ENCODE measurements around the gene RAB11FIP4. TPM values are rescaled to one million over a fixed set of nuclear protein-coding genes. Genes with fewer than 3 reads are reported as not detected.

The RAB11FIP4 gene
- total and polyA plus RNA-seq, 10 of the 15 experiments (the other 5 are each of a cell fraction or from before 2014, with no cell fraction given), result 1.4 to 27.0 (median 17.6) TPM

- BruUV-seq (replicated peaks), result no TSS peak
- intact Hi-C loops (cut with micrococcal nuclease; ENCODE audit: unreplicated experiment) (loop anchor here (5.0 kb wide), 1 partner anchor 457 kb away; no protein-coding TSS in a partner anchor), in situ Hi-C loops (cut with MboI) (loop anchor here (5.0 kb wide), 1 partner anchor 142 kb away; no protein-coding TSS in a partner anchor)
- H4K20me1 ChIP-seq (ENCODE audit: control insufficient read depth, insufficient read depth), result no peaks in the 10 kb centered on the region
- H2AFZ ChIP-seq (ENCODE audit: control insufficient read depth, low read depth, low read length), result no peak overlapping the region
- H3K9ac ChIP-seq (ENCODE audit: control insufficient read depth, insufficient read depth, low read length), result no peak overlapping the region
- 77% methylated on average over 7 of the region's 7 CpGs for WGBS (ENCODE audit: insufficient coverage, insufficient replicate concordance, low lambda C conversion rate, missing lambda C conversion rate)
- POLR2A ChIA-PET, result no interaction called here
- no peak overlapping the region for H3K27ac ChIP-seq (ENCODE audit: control insufficient read depth, insufficient read depth)
- no peaks in the 10 kb centered on the region for H3K9me3 ChIP-seq (replicated peaks; ENCODE audit: control insufficient read depth, insufficient read depth, low read length)
- no peaks in the 10 kb centered on the region for H3K79me2 ChIP-seq (ENCODE audit: control insufficient read depth, insufficient read depth, low read length)
- RAD21 ChIA-PET (ENCODE audit: unreplicated experiment), result no interaction called here
- TF ChIP-seq HDGF (IDR thresholded peaks at IDR 0.05) (no peak), ZBED1 (IDR thresholded peaks at IDR 0.05; ENCODE audit: borderline replicate concordance) (no peak)
- no peak overlapping the region for H3K4me2 ChIP-seq (ENCODE audit: control insufficient read depth, insufficient read depth)
- peaks cover 0 to 2% of the 10 kb centered on the region in 2 experiments; a peak in 3 of 4 replicates for H3K27me3 ChIP-seq (replicated peaks in 1 of 2; ENCODE audit: control insufficient read depth in 2 of 2, insufficient read depth in 2 of 2, low read length in 1 of 2)
- H3K36me3 ChIP-seq (ENCODE audit: control insufficient read depth in 2 of 2, insufficient read depth in 2 of 2, low read length in 1 of 2), result no peaks in the 10 kb centered on the region
- DNase-seq (ENCODE audit: low read depth, low spot score) (no peak), FAIRE-seq (no peak), ATAC-seq (no peak)
- CTCF ChIA-PET, result interaction anchor here (0.9 to 2.6 kb wide), 3 partner anchors 13 to 138 kb away, joined by 3 to 7 read pairs (median 3); no protein-coding TSS in a partner anchor
- no peaks in the 10 kb centered on the region for H3K4me1 ChIP-seq (ENCODE audit: control insufficient read depth, insufficient read depth, low read length)
- no peak overlapping the region for H3K4me3 ChIP-seq
- SMC1A ChIA-PET (ENCODE audit: uncharacterized antibody, unreplicated experiment), result no interaction called here
These were observed 5.8 kb upstream of the RAB11FIP4 start for GRCh38 chr17:31385428-31386285.

- Histone ChIP-seq H4K20me1 (ENCODE audit: control insufficient read depth, insufficient read depth) (no peaks in the 10 kb centered on the region; the same call in 1 of the 2 replicates), H2AFZ (ENCODE audit: control insufficient read depth, low read depth, low read length) (no peak overlapping the region), H3K4me1 (ENCODE audit: control insufficient read depth, insufficient read depth, low read length) (no peaks in the 10 kb centered on the region), H3K4me2 (ENCODE audit: control insufficient read depth, insufficient read depth) (no peak overlapping the region), H3K9me3 (replicated peaks; ENCODE audit: control insufficient read depth, insufficient read depth, low read length) (no peaks in the 10 kb centered on the region), H3K36me3 (ENCODE audit: control insufficient read depth in 2 of 2, insufficient read depth in 2 of 2, low read length in 1 of 2) (no peaks in the 10 kb centered on the region), H3K79me2 (ENCODE audit: control insufficient read depth, insufficient read depth, low read length) (no peaks in the 10 kb centered on the region), H3K4me3 (no peak overlapping the region), H3K27ac (ENCODE audit: control insufficient read depth, insufficient read depth) (no peak overlapping the region), H3K9ac (ENCODE audit: control insufficient read depth, insufficient read depth, low read length) (no peak overlapping the region), H3K27me3 (replicated peaks in 1 of 2; ENCODE audit: control insufficient read depth in 2 of 2, insufficient read depth in 2 of 2, low read length in 1 of 2) (peaks cover 5 to 6% of the 10 kb centered on the region in 2 experiments)
- no TSS peak for BruUV-seq (replicated peaks)
- SMC1A ChIA-PET (ENCODE audit: uncharacterized antibody, unreplicated experiment), result no interaction called here
- POLR2A ChIA-PET, result no interaction called here
- DNase-seq (ENCODE audit: low read depth, low spot score) (no peak), ATAC-seq (no peak), FAIRE-seq (no peak)
- WGBS (ENCODE audit: insufficient coverage, insufficient replicate concordance, low lambda C conversion rate, missing lambda C conversion rate), result 33% methylated on average over 3 of the region's 3 CpGs
- RAD21 ChIA-PET (ENCODE audit: unreplicated experiment), result no interaction called here
- intact Hi-C loops (cut with micrococcal nuclease; ENCODE audit: unreplicated experiment) (loop anchor here (5.0 kb wide), 1 partner anchor 456 kb away; no protein-coding TSS in a partner anchor), in situ Hi-C loops (cut with MboI) (loop anchor here (5.0 kb wide), 1 partner anchor 141 kb away; no protein-coding TSS in a partner anchor)
- CTCF ChIA-PET, result interaction anchor here (1.0 to 2.6 kb wide), 3 partner anchors 14 to 375 kb away, joined by 3 to 7 read pairs (median 4); no protein-coding TSS in a partner anchor
- TF ChIP-seq ETV6 (conservative IDR thresholded peaks at IDR 0.05 in 1 of 2, IDR thresholded peaks at IDR 0.05 in 1 of 2; ENCODE audit: borderline replicate concordance in 1 of 2, low read depth in 1 of 2) (no peak), SREBF1 (IDR thresholded peaks at IDR 0.05; ENCODE audit: low read length) (no peak), USF1 (IDR thresholded peaks at IDR 0.05; ENCODE audit: borderline replicate concordance, extremely low read length, insufficient read depth, low read depth, low read length) (no peak), MYC (IDR thresholded peaks at IDR 0.05; ENCODE audit: insufficient read depth, insufficient read length, insufficient replicate concordance, low read length, severe bottlenecking) (no peak)
These were observed 4.9 kb upstream of the RAB11FIP4 start for GRCh38 chr17:31386542-31387075.
